Osteocyte (in vitro differentiated cells): Measurements from ENCODE around the gene CREB5. TPM values are rescaled to one million over a fixed set of nuclear protein-coding genes. Genes with fewer than 3 reads are reported as not detected.

Source experiments
- DNase-seq: peaks from one replicate; pipeline ENCODE4 v3.0.0; 2021; ENCODE audit warnings: mixed read lengths; ENCODE audit not compliant: unreplicated experiment; ENCODE audit errors: extremely low spot score
- H3K27ac Mint-ChIP-seq: one replicate; pipeline ENCODE4 v1.8.0; 2021; ENCODE audit warnings: mild to moderate bottlenecking, mixed read lengths; ENCODE audit not compliant: unreplicated experiment
- H3K27me3 Mint-ChIP-seq: one replicate; pipeline ENCODE4 v1.8.0; 2021; ENCODE audit warnings: mixed read lengths; ENCODE audit not compliant: unreplicated experiment
- H3K36me3 Mint-ChIP-seq: one replicate; pipeline ENCODE4 v1.8.0; 2021; ENCODE audit warnings: mixed read lengths; ENCODE audit not compliant: unreplicated experiment
- H3K4me1 Mint-ChIP-seq: one replicate; pipeline ENCODE4 v1.8.0; 2021; ENCODE audit warnings: mixed read lengths; ENCODE audit not compliant: unreplicated experiment
- H3K4me3 Mint-ChIP-seq: one replicate; pipeline ENCODE4 v1.8.0; 2021; ENCODE audit warnings: mild to moderate bottlenecking, moderate library complexity, mixed read lengths; ENCODE audit not compliant: unreplicated experiment
- H3K9me3 Mint-ChIP-seq: one replicate; pipeline ENCODE4 v1.8.0; 2021; ENCODE audit warnings: mixed read lengths; ENCODE audit not compliant: unreplicated experiment
- total RNA-seq: library from RNA; stranded (reverse); gene quantifications from 2 replicates; pipeline ENCODE4 v1.2.1, GENCODE V29; 2021
- TF ChIP-seq, protein P1 (sequence below): fragments of 200-600 bp; sonication (generic); IDR thresholded peaks from 2 replicates; pipeline ENCODE4 v1.5.0; 2021; ENCODE audit warnings: antibody characterized with exemption, mild to moderate bottlenecking, moderate library complexity

CREB5 gene
- total RNA-seq, 1 donor from 2014 or later = 7.5 TPM

DNA sequence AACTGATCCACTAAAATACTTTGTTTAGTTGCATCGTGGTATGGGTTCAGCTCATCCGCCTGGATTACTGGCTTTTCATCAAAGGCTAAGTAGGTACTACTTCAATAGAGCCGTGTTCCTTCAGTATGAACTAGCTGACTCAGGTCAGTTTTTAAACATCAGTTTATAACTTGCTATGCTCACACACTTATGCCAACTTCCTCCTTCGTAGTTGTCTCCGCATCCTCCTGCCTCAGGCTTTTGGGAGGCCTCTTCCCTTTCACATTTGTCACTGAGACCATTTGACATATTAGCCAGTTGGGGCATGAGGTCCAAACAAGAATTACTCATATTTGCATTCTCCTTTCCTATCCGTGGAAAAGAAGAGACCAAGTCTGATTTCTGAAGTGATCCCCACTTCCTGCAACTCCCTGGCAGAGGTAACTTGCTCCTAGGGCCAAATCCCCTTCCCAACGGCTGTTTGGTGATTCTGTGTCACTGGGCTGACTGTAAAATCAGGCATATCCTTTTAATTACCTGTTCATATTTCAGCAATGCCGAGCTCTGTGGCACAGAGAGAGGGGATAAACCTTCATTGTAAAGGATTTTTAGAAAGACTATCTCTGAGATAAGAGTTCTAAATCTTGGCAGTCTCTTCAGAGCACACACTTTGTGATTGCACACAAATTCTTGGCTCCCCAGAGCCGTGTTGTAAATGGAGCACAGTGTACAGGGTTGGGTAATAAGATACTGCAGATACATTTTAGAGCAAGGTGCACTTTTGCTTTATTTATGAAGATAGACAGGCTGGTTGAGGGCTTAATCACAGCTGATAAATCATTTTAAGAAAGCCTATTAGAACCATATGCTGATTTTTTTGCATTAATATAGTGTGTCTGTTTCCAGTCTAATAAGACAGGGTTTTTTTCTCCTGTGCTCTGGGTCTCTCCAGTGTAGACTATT lies 108.0 kb downstream of the CREB5 start:
- DNase-seq = no peak
- H3K4me3 Mint-ChIP-seq = no peak overlapping the region
- no peaks in the 10 kb centered on the region for H3K9me3 Mint-ChIP-seq
- H3K27me3 Mint-ChIP-seq = no peaks in the 10 kb centered on the region
- no peaks in the 10 kb centered on the region for H3K36me3 Mint-ChIP-seq
- H3K4me1 Mint-ChIP-seq = peaks cover 20% of the 10 kb centered on the region
- TF ChIP-seq, protein P1, sequence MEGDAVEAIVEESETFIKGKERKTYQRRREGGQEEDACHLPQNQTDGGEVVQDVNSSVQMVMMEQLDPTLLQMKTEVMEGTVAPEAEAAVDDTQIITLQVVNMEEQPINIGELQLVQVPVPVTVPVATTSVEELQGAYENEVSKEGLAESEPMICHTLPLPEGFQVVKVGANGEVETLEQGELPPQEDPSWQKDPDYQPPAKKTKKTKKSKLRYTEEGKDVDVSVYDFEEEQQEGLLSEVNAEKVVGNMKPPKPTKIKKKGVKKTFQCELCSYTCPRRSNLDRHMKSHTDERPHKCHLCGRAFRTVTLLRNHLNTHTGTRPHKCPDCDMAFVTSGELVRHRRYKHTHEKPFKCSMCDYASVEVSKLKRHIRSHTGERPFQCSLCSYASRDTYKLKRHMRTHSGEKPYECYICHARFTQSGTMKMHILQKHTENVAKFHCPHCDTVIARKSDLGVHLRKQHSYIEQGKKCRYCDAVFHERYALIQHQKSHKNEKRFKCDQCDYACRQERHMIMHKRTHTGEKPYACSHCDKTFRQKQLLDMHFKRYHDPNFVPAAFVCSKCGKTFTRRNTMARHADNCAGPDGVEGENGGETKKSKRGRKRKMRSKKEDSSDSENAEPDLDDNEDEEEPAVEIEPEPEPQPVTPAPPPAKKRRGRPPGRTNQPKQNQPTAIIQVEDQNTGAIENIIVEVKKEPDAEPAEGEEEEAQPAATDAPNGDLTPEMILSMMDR = no peak
- H3K27ac Mint-ChIP-seq = no peak overlapping the region

DNA sequence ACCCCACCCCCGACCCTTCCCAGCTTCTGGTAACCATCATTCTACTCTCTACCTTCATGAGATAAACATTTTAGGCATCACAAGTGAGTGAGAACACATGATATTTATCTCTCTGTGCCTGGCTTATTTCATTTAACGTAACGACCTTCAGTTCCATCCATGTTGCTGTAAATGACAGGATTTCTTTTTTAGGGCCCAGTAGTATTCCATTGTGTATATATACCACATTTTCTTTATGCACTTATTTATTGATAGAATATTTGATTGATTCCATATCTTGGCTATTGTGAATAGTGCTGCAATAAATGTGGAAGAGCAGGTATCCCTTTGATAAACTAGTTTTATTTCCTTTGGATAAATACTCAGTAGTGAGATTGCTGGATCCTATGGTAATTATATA lies 112.7 kb downstream of the CREB5 start:
- H3K27me3 Mint-ChIP-seq = no peaks in the 10 kb centered on the region
- H3K4me1 Mint-ChIP-seq = peaks cover 4% of the 10 kb centered on the region
- no peak overlapping the region for H3K4me3 Mint-ChIP-seq
- TF ChIP-seq, protein P1 = no peak
- DNase-seq = no peak
- H3K27ac Mint-ChIP-seq = no peak overlapping the region
- H3K36me3 Mint-ChIP-seq = no peaks in the 10 kb centered on the region
- H3K9me3 Mint-ChIP-seq = no peaks in the 10 kb centered on the region

DNA sequence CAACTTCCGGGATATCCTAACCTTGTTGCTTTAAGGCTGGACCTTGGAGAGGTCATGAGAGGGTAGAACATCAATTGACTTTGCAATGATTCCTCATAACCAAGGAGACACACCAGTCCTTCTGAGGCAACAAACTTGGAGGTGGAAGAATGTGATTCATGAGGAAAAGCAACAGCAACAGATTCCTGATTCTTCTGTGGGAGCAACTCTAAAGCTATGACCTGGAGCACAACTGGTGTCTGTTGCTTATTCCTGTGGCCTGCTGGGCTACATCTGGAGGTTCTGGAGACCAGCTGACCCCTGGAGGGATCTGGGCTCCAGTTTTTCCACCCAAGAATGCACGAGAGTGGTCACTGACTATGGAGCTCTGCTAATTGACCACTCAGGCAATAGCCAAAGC lies 116.6 kb downstream of the CREB5 start:
- no peak overlapping the region for H3K27ac Mint-ChIP-seq
- no peaks in the 10 kb centered on the region for H3K27me3 Mint-ChIP-seq
- H3K9me3 Mint-ChIP-seq = no peaks in the 10 kb centered on the region

GRCh38 chr7:28529755-28530154 lies 117.4 kb downstream of the CREB5 start:
- Mint-ChIP-seq H3K27me3 (no peaks in the 10 kb centered on the region), H3K9me3 (no peaks in the 10 kb centered on the region), H3K36me3 (peaks cover 4% of the 10 kb centered on the region), H3K4me3 (no peak overlapping the region), H3K4me1 (peaks cover 28% of the 10 kb centered on the region), H3K27ac (no peak overlapping the region)
- TF ChIP-seq, protein P1 = no peak
- DNase-seq = no peak

More for the DNA sequence above, 116.6 kb downstream of the CREB5 start:
- H3K4me3 Mint-ChIP-seq = no peak overlapping the region
- H3K4me1 Mint-ChIP-seq = peaks cover 20% of the 10 kb centered on the region
- TF ChIP-seq, protein P1 = no peak
- peaks cover 4% of the 10 kb centered on the region for H3K36me3 Mint-ChIP-seq
- no peak for DNase-seq

DNA sequence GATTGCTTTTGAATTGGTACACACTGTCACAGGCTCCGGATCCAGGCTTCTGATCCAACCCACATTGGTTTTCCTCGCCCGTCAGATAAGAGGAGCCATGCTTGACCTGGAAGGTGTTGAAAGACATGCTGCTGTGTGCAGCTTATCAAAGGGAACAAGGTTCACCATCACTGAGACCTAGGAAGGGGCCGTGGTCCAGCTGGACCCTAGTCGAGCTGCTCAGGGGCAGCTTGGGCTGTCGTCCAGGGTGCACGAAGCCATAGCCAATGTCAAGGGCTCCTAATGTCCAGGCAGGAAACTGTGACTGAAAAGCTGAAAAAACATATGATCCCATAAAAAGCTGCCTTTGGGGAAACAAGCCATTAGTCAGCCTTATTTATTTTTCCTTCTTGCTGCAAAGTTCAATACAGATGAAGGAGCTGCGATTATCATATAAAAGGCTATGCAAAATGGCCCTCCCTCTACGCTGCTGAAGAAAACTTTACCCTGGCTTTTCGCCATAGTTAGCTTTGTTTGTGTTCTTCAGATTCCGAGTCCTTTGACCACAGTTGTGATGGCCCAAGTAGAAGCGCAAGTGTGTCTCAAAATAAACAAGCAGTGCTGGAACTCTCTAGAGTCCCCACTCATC lies 118.0 kb downstream of the CREB5 start:
- H3K36me3 Mint-ChIP-seq = peaks cover 4% of the 10 kb centered on the region
- no peaks in the 10 kb centered on the region for H3K9me3 Mint-ChIP-seq
- no peaks in the 10 kb centered on the region for H3K27me3 Mint-ChIP-seq
- DNase-seq = no peak
- peaks cover 28% of the 10 kb centered on the region for H3K4me1 Mint-ChIP-seq
- no peak overlapping the region for H3K4me3 Mint-ChIP-seq
- no peak overlapping the region for H3K27ac Mint-ChIP-seq
- TF ChIP-seq, protein P1 = no peak
